Activated gamma-delta T cell treated with anti-CD3 and anti-CD28 coated beads, Interleukin-2, amount 50 U/mL, for 16 hours (primary cell): Measurements from ENCODE around the gene CCDC50.
A peak's percentile ranks its signal among the peaks of the same experiment; 100 is the strongest.

Experiments
- DNase-seq: peaks from one replicate; pipeline ENCODE4 v3.0.0-alpha.2; 2020; ENCODE audit warnings: low read depth

CCDC50 gene, protein sequence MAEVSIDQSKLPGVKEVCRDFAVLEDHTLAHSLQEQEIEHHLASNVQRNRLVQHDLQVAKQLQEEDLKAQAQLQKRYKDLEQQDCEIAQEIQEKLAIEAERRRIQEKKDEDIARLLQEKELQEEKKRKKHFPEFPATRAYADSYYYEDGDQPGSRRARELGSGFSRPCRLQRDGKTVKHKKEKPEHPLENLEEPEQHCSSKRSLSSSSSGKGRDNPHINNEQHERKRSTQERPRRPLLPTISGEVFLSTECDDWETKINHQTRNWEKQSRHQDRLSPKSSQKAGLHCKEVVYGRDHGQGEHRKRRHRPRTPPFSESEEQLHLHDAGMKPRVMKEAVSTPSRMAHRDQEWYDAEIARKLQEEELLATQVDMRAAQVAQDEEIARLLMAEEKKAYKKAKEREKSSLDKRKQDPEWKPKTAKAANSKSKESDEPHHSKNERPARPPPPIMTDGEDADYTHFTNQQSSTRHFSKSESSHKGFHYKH

DNA sequence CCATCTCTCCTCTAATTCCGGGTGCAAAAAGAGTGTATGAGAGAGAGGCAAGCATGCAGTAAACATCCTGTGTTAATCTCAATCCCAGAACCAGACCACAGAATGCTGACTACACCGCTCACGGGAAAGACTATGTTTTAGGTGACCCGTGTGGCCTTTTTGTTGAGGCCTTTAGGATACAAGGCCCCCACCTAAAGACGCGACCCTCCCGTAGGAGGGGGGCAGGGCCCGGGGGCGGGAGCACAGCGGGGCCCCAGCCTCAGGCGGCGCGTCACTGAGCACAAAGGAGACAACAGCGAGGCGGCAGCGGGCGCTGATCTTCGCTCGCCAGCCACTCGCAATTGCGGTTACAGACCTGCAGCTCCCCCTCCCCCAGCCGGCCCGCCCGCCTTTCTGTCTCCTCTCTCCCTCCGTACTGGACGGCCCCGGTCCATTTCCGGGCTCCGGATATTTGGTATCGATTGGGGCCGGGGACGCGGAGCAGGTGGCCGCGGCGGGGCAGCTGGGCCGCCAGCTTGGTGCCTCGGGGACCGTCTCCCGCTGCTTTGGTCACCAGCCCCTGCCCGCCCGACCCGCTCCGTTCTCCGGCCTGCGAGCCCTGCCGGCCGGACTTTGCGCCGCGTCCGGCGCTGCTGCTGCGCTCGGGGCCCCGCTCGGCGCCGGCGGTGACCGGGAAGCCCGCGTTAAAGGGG is at the start of gene CCDC50:
Gene CCDC50 (plus strand): TSS at position 433 of the 692 bp plus-strand sequence. CDS start 281 bp downstream, outside the sequence.
- peak; percentile 28 for DNase-seq

DNA sequence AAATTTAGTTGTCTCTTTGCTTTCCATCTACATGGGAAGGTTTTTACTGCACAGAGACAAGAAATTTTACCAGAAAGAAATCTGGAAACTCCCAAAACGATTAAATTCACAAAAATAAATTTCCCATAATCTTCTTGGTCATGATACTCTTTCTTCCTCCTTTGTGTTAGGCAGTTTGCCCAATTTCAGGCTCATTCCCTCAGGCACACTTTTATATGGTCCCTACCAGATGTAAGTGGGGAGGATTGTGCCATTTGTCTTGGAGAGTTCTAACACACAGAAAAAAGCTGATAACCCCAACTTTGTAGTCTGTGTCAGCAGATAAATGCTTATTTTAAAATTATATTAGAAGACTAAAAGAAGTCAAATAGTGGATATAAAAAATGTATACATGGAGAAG is 49.1 kb upstream of the CCDC50 start:
- no peak for DNase-seq

DNA sequence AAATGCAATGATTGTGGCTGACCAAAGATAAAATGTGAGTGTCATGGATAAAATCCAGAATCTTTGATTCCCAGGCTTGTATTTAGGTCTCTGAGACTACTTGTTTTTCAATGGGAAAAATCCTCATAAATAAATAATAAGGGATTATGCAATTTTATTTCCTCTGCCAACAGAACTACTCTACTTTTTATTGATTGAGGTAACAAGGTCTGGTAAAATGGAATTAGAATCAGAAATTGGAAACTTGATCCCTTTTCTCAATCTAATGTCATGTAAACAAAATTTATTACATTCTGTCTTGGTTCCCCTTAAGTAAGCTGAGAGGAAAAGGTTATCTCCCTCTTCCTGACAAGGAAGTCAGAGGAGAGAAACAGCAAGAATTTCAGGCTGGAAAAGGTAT is 48.3 kb upstream of the CCDC50 start:
- no peak for DNase-seq

DNA sequence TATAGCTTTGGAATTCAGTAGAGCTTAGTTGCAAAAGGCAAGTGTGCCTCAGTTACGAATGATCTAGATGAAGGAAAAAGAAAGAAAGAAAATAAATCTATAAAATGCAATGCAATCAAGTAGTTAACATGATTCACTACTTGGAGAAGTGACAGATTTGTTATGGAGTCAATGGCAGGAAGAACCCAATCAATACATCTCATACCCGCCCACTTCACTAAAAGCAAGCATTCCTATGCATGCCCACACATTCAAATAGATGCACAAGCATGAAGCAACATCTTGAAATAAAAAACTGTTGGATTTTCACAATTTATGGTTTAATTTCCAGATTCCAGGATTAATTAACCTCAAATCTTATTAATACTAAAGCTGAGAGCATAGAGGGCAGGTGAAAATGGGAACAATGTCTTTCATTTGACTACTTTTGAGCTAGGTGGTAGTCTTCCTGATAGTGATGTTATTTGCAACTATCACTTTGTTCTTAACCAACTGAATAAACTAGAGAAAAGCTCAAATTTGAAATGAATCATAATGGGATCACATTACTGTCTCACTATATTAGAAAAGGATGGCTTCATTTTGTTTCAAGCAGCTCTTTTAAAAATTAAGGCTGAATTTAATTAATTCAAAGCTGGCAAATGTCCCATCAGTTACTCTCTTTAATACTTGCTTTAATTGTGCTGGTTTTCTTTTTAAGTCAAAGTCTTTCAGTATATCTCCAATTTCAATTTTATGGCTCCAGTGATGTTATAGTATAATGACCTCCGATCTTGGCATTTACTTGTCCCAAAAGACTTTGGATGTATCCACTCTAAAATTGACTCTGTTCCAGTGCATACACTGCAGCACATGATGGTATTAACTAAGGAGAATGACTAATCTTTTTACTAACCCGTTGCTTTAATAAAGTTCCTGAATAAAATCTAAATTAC is 46.7 kb upstream of the CCDC50 start:
- no peak for DNase-seq

DNA sequence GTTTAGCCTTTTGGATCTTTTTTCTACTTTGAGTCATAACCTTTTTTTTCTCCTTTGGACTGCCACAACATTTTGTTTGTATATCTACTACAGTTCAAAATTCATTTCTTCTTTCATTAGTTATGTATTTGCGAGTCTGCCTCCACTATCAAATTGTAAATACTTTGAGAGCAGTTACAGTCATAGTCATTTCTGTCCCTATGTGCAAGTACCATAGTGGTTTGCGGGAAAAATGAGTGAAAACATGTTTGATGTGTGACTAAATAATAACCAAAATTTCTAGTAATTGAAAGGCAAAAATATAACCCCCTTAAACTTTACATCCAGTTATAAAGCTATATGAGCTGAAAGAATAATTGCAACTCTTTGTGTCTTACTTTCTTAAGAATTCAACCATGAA is 45.8 kb upstream of the CCDC50 start:
- DNase-seq, result no peak

DNA sequence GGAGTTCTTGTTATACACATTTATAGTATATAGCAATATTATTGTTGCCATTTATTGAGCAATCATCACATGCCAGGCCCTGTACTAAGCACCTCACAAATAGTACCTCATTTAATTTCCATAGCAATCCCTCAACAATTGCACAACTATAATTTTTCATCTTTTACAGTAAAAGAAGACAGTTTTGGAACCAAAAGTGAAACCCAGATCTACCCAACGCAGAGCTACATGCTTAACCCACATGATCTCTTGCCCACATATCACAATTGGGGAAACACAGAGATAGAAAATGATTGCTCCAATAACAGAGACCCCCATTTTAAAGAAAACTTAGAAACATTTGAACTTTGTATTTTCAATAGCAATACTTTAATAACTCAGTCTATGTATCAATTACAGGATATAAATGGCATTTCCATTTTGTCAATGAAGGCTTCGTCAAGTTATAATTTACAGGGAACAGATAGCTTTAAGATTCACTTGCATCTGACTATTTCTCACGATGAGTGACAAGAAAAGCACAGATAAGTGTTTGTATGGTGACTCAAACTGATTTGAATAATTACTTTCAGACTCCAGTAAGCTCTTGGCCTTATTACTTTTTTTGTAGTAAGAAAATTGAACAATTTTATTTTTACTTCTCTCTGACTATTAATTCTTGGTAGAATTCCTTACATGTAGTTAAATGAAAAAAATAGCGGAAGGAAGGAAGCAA is 38.7 kb upstream of the CCDC50 start:
- DNase-seq, result no peak

DNA sequence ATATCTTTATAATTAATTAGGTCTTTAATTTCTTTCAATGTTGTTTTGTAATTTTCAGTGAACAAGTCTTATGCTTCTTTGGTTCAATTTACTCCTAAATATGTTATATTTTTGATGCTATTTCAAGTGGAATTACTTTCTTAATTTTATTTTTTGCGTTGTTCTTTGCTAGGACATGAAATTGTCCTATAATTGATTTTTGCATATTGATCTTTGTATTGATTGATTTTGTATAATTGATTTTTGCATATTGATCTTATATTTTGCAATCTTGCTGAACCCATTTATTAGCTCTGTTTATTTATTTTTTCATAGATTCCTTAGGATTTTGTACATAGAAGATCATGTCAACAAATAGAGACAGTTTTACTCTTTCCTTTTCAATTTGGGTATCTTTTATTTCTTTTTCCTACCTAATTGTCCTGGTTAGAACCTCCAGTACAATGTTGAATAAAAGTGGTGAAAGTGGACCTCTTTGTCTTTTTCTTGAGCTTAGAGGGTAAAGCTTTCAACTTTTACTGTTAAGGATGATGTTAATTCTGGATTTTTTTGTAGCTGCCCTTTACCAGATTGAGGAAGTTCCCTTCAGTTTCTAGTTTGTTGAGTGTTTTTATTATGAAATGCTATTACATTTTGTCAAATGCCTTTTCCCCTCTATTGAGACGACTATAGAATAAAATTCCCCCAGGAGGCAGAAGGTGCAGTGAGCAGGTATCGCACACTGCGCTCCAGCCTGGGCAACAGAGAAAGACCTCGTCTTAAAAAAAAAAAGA is 36.8 kb upstream of the CCDC50 start:
- no peak for DNase-seq

DNA sequence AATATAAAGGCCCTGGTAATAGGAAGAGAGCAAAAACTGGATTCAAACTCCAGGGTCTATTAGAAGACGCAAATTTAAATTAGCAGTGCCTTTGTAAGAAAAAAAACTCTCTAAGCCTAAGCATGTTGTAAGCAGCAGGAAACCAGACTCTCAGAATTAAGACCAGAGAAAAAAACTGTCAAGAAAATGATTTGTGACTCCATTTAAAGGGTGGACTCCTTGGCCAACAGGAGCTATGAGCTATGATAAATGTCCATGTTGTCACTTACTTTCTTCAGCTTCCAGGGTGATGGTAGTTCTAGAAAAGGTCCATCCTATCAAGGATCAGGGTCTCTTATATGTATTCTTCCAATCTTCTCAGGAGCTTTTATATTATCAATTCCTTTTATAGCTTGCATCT is 34.9 kb upstream of the CCDC50 start:
- DNase-seq, result no peak

DNA sequence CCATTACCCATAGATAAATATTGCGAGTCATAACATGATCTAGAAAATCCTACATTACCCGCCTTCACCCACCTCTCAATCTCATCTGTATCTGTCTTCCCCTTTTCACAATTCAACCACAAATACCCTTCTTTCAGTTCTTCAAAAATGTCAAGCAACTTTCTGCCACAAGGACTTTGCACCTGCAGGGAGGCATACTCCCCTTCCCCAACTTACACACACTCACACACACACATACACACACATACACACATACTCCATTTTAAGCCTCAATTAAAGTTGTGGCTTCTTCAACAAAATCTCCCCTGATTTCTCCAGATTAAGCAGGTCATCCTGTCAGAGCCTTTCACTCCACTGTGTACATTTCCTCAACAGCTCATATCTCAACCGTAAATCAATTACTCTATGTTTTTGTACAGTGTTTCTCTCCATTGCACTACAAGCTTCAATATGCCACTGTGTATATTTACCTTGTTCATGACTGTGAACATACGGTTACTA is 33.1 kb upstream of the CCDC50 start:
- no peak for DNase-seq

DNA sequence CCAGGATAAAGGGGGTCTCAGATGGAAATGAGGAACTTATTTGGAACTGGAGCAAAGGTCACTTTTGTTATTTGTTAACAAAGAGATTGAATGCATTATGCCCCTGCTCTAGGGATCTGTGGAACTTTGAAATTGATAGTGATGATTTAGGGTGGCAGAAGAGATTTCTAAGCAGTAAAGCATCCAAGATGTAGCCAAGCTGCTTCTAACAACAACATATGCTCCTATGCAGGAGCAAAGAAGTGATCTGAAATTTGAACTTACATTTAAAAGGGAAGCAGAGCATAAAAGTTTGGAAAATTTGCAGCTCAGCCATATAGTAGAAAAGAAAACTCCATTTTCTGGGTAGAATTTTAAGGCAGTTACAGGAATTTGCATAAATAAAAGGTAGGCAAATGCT is 30.3 kb upstream of the CCDC50 start:
- DNase-seq, result no peak

DNA sequence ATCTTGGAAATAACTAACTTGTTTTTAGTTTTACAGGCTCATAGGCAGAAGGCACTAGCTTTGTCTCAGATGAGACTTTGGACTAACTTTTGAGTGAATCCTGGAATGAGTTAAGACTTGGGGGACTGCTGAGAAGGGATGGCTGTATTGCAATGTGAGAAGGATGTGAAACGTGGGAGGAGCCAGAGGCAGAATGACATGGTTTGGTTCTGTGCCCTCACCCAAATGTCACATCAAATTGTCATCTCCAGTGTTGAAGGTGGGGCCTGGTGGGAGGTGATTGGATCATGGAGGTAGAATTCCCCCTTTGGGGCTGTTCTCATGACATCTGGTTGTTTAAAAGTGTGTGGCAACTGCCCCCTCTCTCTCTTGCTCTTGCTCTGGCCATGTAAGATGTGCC is 28.8 kb upstream of the CCDC50 start:
- DNase-seq, result no peak

DNA sequence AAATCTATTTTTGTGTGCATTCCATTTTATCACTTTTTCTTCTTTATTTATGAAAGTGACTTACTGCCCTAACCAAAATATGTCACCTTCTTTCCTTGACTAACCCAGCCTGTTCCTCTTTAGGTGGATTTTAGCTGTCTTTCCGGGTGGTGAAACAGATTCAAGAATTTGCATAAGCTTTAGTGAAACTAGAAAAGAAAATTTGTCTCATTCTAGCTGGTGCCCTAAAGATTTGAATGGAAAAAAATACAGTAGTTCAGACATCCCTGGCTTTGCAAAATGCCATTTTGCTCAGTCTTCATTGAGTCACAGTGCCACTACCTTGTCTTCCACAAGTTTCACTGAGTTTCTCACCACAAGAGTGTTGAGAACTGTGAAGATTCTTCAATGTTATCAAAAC is 28.2 kb upstream of the CCDC50 start:
- DNase-seq, result no peak

DNA sequence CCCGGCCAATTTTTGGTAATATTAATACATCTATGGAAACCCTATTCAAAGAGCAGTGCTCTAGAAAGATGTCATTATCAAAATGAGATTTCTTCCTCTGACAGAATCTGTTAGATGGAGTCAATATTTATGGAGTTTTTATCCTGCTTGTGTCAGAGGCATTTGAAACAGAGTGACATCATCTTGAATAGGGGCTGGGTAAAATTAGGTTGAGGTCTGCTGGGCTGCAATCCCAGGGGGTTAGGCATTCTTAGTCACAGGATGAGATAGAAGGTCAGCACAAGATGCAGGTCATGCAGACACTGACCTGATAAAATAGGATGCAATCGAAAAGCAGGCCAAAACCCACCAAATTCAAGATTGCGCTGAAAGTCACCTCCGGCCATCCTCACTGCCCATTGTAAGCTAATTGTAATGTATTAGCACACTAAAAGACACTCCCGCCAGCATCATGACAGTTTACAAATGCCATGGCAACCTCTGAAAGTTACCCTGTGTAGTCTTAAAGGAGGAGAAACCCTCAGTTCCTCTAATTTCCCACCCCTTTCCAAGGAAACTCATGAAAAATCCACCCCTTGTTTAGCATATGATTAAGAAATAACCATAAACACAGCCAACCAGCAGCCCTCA is 27.3 kb upstream of the CCDC50 start:
- DNase-seq, result no peak

DNA sequence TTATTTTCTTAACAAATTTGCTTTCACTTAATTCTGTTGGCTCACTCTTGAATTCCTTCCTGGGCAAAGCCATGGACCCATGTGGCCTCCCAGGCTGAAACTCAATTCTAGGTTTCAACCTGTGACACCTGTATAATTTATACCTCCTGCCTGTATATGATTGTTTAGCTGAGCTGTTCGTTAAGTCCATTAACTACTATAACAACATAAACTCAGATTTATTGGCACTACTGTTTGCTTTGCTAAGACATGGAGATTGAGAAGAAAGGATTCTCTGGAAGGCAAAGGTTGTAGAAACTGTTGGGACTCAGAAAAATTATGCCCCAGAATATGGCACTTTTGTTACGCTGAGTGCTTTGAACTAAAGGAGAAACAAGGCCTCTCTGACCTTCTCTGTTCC is 26.7 kb upstream of the CCDC50 start:
- DNase-seq, result no peak

DNA sequence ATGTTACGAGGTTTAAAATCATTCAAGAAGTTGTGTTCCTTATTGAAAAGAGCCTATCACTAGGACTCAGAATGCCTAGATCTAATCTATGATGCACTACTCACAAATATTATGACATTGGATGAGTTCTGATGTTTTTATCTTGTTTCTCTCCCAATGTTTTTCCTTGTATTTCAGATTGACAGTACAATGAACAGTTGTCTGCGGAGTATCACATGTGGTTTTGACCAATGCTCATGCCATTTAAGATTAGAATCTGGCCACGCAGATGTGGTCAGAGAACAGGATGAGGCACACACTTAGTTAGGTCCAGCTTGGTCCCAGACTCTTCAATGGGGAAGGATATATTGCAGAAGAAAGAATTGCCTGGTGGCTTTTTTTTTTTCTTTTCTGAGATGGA is 25.6 kb upstream of the CCDC50 start:
- no peak for DNase-seq

DNA sequence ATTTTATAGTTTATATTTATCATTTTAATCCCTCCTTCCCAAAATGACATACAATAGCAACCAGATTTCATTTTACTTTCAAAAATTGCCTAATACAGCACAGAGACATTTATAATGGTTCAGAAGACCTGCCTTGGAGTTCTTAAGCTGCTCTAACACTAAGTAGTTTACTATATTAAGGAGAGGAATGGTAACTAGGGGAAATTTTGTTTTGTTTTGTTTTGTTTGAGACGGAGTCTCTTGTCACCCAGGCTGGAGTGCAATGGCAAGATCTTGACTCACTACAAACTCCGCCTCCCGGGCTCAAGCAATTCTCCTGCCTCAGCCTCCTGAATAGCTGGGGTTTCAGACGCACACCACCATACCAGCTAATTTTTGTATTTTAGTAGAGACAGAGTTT is 22.8 kb upstream of the CCDC50 start:
- DNase-seq, result no peak

DNA sequence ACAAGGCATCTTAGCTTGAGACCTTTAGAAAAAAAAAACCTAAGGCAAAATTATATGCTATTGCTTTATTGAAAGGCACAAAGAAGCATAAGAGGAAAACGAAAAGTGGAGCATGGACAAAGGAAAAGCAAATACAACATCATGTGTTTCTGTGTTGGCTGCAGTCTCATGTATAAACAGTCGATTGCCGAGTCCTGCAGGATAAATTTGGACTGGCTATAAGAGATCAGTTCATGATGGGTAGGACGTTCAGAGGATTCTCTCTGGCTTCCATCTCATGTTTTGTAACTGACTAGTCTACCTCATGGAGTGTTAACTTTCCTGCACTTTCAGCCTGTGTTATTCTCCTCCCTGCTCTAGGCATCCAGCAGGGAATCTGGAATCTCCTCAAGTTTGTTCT is 21.9 kb upstream of the CCDC50 start:
- no peak for DNase-seq

DNA sequence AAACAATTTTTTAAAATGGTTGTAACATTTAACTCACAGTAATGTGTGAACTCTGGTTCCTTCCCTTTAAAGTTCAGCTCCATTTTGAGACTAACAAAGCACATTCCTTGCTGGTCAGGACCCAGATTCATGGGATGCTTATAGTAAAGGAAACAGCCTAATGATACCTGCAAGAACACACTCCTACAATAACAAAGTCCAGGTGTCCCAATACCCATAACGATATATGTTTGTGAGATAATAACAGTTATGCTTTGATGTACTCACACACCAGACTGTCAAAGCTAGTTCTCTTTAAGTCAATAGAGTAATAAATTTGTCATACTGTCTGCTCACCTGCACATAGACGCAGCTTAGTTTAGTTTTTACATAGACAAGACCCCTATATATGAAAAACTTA is 15.9 kb upstream of the CCDC50 start:
- no peak for DNase-seq

DNA sequence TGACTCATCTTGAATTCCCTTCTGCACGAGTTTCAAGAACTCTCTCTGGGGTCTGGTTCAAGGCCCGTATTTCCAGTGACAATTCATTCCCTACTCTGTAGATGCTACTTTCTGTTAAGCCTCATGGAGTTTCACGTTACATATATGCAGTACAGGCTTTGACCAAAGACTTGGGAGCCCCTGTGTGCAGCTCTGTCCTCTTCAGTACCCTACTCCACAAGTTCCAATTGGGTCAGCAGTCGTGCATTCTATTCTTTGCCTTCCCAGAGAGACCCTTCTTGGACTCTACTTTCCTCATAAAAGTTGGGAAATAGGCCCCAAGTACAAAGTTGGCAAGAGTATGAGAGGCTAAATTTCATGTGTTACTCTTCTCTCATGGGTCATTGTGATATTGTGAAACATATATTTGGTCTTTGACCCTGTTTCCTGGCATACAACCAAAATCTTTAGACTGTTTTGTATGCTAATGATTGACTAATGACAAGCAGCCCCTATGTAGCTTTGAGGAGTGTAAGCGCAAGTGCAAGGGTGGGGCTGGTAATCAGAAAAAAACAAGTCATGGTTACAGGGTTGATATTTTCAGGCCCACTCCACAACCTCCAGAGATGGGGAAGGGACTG is 15.0 kb upstream of the CCDC50 start:
- no peak for DNase-seq
